HG03196 (cell line): Measurements from ENCODE around the gene APBA2.

Experiments used
- ATAC-seq: cut with Tn5 transposase; IDR thresholded peaks from one replicate; pipeline ENCODE4 v1.9.1; 2021; ENCODE audit not compliant: unreplicated experiment

The APBA2 gene

DNA sequence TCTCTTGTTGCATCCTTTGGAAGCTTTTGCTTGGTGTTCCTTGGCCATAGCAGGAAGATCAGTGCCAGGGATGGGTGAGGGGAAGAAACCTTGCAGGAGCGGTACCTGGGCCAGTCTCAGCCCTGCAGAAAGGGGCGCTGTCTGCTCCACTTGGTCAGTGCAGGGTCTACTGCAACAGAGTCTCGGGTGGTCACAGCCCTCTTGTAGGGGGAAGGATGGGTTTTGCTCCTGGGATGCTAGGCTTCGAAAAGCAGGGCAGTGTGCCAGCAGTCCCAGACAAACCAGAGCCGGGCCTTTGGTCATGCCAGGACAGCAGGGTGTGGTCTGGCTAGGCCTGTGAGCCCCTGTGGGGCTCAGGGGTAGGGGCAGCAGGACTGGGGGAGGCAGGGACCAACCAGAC lies 186.7 kb downstream of the APBA2 start:
- no peak for ATAC-seq

DNA sequence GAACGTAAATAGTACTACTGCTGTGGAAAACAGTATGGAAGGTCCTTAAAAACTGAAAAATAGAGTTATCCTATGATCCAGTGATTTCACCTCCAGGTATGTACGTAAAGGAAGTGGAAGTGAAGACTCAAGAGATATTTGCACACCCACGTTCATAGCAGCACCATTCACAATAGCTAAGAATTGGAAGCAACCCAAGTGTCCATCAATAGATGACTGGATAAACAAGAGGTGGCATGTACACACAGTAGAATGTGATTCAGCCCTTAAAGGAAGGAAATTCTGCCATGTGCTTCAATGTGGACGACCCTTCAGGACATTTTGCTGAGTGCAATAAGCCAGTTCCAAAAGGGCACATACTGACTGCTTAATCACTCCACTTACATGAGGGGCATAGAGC lies 188.3 kb downstream of the APBA2 start:
- no peak for ATAC-seq

DNA sequence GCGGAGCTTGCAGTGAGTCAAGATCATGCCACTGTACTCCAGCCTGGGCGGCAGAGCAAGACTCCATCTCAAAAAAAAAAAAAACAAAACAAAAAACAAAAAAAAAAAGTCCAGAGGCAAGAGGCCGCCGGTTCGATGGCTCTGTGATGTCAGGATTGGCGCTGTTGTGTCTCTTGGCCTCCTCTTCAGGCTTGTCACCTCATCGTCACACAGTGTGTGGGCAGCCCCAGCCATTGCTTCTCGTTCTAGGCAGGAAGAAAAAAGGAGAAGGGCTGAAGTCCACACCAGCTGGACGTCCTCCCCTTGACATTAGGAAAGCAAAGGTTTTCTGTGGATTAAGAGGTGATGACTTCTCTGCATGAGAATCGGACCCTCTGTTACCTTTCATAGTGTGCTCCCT lies 192.8 kb downstream of the APBA2 start:
- ATAC-seq, result no peak

DNA sequence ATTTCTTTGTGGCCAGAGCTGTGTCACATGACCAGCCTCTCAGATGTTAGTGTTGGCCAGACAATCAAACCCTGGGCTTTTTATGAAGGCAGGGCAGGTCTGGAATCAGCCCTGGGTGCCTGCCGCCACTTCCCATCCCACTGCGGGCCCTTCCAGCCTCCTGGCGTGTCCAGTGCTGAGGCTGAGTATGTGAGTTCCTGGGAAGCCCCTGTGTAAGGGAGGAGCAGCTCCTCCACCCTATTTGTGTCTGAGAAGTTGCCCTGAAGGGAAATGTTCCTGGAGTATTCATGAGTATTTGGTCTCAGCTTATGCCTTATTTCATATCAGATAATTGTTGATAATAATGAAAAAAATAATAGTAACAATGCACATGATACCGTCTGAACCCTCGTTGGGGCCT lies 193.7 kb downstream of the APBA2 start:
- ATAC-seq, result no peak

DNA sequence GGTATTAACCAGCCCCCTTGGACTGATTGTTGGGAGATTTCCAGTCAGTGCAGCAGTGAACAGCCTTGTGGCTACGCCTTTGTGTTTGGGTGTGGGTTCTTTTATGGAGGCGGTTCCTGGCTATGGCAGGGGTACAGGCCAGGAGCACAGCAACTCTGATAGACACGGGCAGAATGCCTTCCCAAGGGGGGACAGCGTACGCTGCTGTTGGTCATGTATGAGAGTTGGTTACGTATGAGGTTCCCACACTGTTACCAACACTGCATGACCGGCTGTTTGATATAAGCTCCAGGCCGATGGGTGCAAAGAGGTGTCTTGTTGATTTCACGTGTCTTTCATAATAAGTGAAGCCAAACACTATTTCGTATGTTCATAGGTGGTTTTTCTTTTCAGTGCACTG lies 196.0 kb downstream of the APBA2 start:
- no peak for ATAC-seq

DNA sequence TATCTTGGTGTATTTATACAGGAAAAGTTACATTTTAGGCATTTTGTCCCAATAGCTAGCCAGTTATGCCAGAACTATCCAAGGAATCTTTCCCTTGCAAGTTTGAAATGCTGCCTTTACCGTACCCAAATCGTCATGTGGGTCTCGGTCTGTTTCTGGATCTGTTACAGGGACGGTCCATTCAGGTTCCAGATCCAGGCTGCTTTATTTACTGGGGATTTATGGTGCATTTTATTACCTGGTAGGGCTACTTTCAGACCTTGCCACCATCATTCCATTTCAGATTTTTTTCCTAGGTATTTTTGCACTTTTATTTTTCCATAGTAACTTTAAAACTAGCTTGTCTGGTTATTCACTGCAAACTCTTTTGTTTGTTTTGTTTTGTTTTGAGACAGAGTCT lies 197.4 kb downstream of the APBA2 start:
- no peak for ATAC-seq

DNA sequence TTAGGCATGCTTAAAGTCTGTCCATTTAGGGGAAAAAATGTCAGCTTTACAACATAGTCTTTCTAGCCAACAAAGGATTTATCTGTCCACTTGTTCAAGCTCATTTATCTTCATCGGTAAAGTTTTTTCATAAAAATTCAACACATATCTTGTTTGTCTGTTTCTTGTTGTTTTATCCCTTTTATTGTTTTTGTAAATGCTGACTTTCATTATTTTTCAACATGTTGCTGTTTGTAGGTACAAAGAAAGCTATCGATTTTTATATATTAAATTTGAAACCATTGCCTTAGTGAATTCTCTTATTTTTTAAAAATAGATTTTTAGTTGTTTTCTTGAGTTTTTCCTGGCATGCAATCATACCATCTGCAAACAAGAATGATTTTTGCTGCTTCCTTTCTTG lies 198.1 kb downstream of the APBA2 start:
- ATAC-seq, result no peak

DNA sequence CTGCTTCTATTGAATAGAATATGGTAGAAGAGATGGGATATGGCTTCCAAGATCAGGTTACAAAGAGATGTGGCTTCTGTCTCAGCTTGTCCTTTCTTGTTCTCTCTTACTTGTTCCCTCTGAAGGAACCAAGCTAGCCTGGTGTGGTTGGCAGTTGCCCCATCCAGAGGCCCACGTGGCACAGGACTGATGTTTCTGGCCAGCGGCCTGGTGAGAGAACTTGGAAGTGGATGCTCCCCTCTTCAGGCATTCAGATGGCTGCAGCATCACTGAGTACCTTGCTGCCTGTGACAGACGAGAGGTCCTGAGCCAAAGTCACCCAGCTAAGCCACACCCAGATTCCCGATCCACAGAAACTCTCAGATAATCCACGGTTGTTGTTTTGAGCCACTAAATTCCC lies 200.2 kb downstream of the APBA2 start:
- ATAC-seq, result no peak

DNA sequence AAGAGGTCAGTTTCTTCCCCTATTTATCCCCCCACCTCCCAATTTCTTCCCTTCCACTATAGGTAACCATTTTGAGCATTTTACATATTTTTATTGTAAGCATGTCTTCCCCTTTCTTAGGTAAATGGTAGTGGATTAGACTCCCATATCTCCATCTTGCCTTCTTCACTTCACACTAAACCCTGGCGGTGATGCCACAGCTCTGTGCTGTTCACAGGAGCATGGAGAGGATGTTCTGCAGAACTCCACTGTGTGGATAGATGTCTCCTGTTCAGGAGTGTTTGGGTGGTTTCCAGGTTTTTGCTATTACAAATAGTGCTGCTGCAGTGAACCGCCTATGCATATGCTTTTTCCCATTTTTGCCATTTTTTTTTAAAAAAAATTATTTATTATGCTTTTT lies 201.1 kb downstream of the APBA2 start:
- no peak for ATAC-seq

DNA sequence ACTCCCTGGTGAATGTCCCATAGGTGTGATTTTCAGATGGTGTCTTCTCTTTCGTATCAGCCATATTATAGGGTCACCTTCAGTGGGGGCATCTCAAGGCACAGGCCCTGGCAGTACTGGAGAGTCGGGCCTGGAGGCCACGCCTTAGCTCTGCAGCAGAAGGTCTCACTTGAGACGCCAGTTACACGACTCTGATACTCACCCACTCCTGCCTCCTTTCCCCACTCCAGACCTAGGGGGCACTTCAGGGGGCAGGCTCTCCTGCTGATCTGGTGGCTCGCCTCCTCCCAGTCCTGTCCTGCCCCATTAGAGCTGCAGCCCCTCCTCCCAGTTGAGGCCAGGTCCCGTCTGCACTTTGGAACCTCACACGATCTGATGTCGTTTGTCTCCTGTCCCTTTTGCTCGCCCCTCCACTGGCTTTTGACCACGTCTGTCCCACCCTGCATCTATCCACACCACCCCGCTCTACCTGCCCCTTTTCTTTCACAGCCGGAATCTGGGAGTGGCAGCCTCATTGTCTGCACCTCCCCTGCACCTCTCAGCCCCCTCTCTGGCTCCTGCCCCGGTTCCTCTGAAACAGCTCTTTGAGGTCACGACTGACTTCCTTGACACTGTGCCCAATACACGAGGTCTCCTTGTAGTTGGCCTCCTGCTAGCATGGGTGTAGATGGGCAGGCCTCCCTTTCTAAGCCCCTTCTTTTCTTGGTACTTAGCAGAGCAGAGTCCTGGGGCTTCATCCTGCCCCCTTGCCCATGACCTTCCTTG lies 201.9 kb downstream of the APBA2 start:
- ATAC-seq, result no peak

DNA sequence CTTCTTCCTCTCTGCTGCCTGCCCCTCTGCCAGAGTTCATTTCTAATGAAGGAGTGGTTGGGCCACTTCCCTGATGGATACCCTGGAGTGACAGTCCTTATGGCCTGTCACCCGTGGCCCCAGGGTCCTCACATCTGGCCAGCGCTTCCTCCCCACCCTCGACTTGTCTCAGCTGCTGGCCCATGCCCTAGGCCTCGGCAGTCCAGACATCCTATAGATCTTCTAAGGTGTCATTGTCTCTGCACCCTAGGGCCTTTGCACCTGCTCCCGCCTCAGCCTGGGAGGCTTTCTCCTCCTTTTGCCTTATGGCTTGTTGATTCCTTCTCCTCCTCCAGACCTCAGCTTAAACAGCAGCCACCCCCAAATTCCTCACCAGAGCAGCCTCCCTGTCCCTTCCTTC lies 202.9 kb downstream of the APBA2 start:
- no peak for ATAC-seq

DNA sequence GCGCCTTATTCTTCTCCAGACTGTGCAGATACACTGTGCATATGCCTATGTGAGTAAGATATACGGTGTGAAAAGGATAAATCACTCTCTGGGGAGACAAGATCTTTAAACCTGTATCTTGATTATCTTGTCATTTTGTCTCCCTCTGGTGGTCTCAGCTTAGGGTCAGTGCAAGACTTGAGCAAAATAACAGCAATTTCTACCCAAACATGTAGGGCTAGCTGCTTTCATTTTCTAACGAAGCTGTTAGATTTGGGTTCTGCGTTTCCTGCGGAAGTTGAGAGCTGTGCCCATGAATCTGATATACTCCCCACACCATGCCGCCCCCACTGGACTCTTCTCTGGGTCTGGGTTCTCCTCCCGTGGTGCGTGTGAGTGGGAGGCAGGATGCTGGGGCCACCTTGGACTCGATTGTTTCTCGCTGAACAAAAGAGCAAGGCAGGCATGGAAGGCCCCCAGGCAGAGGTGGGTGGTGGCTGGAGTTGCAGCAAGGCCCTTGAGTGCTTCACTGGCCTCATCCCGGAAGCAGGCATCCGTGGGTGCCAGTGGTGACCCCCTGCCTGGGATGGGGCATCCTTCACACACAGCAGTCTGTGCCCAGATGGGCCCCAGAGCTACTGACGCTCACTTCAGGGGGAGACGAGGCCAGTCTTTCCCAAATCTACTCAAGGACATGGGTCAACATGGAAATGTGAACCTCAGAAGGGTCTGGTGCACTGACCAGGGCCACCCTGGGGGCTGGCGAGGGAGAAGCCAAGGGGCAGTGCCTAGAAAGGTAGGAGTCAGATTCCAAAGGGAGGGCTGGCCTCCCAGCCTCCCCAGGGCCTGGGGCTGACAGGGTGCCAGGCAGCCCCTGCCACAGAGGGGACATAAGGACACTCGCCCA lies 204.2 kb downstream of the APBA2 start:
- ATAC-seq, result no peak

DNA sequence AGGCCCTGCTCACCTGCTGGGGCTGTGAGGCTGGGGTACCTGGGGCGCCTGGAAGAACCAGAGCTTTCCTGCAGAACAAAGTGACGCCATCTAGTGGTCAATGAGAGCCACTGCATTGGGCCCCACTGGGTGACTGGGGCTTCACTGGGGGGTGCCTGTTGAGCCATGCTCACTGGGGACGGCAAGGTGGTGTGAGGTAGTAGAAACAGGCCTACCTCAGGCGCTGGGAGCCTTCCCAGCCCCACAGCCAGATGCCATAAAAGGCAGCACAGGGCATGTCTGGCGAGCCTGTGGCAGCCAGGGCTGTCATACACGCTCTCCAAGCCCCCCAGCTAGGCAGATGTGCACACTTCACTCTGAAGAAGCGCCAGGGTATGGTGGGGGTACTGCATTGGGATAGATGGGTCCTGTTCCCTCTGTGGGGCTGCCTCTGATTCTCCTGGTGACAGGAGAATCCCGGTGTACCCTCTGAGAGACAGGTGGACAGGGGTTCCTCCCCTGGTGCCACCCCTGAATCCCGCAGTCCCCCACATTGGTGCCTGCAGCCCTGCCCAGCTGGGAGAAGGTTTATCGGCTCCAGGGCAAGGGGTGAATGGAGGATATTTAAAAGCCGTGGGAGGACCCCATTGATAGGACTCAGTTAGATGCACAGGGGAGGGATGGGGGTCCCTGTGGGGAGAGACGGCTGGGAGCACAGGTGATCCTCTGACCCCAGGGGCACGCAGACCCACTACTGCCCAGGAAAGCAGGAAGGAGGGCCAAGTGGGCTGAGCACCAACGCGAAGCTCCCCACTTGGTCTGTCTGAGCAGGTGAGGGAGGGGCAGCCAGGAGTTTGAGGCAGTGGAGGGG lies 205.1 kb downstream of the APBA2 start:
- ATAC-seq, result no peak

DNA sequence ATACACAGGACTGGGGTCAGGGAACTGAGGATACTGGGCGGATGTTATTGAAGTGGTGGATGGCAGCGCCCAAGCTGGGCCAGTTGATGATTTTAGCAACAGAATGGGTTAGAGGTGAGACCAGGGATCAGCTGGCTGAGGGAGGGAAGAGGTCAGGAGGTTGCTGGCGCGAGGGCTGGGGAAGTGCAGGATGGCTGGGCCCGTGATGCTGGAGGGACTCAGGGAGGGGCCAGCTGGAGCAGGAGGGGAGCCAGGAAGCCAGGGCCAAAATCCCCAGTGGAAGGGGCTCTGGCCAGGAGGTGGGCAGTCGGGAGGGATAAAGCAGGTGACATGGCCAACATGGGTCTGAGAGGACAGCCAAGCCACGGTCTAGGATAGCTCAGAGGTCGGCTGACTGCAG lies 205.9 kb downstream of the APBA2 start:
- ATAC-seq, result no peak

DNA sequence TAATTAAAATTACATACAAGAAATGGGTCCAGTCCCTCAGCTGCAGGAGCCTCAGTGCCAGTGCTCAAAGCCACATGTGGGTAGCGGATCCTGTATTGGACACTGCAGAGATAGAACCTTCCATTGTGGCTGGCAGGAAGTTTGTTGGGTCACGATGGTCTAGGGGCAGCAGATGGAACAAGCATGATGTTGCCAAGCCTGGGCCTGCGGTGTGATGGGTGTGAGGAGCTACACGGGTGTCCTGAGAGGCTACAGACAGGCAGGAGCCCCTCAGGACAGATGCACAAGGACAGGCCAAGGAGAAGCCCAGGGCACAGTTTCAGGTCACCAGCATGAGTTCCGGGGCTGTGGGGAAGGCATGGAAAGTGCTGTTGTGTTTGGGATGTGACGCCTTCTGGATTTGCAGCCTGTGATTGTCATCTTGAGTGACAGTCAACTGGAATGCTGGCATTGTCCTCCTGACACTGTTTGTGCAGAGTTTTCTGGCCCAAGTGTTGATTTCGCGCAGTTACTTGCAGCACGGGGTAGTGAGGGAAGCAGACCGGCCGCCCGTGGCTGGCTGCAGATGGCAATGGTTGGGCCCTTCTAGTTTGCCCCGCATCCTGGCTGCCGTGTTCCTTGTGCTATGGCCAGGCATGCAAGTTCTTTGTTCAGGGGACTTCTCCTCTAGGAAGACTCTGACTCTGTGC lies 206.7 kb downstream of the APBA2 start:
- ATAC-seq, result no peak

DNA sequence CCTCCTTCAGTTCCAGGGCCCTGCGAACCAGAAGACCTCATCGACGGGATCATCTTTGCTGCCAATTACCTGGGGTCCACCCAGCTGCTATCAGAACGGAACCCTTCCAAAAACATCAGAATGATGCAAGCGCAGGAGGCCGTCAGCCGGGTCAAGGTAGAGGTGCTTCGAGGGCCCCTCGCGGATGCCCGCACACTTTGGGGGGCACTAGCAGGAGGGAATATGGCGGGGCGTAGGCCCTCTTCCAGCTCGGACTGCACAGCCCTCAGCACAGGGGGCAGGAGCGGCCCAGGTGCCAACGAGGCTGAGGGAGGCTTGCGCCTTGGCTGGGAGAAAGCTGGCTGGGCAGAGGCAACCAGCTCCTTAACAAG lies 207.3 kb downstream of the APBA2 start:
- ATAC-seq, result no peak

DNA sequence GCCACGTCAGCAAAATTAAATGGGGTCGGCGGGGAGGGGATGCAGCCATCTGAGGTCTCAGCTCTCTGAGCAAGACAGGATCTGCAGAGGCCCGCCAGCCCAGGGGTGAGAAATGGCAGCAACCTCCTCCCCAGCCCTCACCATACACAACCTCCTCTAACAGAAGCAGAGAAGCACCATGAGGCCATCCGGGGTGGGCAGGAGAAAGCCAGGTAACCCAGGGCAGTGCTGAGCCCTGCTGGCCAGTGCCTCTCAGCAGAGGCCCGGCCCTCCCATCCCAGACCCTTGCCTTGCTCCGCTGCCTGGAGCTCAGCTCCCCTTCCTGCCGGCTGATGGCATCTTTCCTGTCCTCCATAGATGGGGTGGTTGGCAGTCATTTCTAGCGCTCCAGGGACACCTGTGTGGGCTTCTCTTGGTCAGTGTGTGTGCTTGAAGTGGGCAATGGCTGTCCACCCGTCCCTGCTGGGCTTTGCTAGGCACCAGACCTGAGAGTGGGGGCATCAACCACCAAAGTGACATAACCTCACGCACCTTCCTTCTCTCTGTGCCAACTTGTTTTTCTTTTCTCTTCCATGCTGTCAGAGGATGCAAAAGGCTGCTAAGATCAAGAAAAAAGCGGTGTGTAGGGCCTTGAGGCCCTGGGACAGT lies 208.0 kb downstream of the APBA2 start:
- ATAC-seq, result no peak

DNA sequence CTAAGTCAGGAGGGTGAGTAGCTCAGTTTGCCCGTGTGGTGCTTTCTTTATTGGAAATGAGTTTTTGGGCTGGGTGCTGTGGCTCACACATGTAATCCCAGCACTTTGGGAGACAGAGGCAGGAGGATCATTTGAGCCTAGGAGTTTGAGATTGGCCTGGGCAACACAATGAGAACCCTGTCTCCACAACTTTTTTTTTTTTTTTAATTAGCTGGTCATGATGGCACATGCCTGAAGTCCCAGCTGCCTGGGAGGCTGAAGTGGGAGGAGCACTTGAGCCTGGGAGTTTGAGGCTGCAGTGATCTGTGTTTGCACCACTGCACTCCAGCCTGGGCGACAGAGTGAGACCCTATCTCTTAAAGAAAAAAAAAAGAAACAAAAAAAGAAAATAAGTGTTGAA lies 208.9 kb downstream of the APBA2 start:
- no peak for ATAC-seq

DNA sequence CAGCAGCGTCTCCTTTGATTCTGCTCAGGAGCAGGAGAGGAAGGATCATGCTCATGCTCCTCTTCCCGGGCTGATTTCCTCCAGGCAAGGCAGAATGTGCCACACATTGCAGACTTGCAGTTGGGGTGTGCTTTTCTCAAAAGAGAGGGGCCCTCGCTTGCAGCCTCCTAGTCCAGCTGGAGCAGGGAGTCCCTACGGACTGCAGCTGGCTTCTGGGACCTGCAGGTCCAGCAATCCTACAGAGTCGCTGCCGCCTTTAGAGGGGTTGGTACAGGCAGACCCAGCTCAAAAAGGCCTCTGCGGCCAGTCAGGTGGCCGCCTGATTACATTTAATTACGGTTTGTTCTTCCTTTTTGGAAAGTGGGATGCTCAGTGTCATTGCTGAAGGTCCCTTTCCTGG lies 210.0 kb downstream of the APBA2 start:
- ATAC-seq, result no peak

DNA sequence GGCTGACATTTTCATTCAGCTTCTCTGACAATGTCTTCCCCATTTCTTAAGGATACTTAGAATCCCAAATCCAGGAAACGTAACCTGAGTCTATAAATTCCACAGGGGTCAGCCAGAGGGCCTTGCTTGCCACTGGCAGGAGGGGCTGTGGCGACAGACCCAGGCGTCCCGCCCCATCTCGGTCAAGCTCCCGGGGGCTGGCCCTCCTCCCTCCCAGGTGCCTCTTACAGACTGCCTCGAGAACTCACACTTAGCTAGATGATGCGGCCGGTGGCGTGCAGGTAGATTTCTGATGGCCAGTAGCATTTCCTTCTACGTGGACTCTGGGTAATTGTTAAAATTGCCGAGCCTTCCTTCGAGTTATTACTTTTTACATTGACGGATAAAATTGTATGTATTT lies 211.4 kb downstream of the APBA2 start:
- ATAC-seq, result no peak

DNA sequence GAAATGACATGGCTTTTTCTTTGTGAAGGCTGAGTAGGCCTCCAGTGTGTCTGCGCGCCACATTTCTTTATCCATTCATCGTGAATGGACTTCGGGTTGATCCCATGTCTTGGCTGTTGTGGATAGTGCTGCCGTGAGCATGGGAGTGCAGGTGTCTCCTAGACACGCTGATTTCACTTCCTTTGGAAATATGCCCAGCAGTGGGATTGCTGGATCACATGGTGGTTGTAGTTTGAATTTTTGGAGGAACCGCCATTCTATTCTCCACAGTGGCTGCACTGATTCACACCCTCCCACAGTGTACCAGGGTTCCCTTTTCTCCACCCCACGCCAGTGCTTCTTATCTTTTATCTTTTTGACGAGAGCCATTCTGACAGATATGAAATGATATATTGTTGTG lies 212.2 kb downstream of the APBA2 start:
- ATAC-seq, result no peak
